GM21529 (cell line): ENCODE results near the gene RASSF5.
"Not testable (repeated sequence)": the region's sequence is repeated elsewhere in the genome, so short reads cannot be mapped to it uniquely, and the experiment has no call there.

Source experiments
- ATAC-seq: cut with Tn5 transposase; IDR thresholded peaks from one replicate; pipeline ENCODE4 v1.9.1; 2021; ENCODE audit not compliant: unreplicated experiment

The RASSF5 gene

GRCh38 chr1:206626396-206626795 lies 119.1 kb downstream of the RASSF5 start:
- ATAC-seq: not testable (repeated sequence)

- no peak for ATAC-seq
Measured at GRCh38 chr1:206628916-206629315, 121.6 kb downstream of the RASSF5 start.

- no peak for ATAC-seq
Measured at GRCh38 chr1:206631085-206631509, 123.8 kb downstream of the RASSF5 start.

- no peak for ATAC-seq
Measured at GRCh38 chr1:206633708-206634121, 126.4 kb downstream of the RASSF5 start.

GRCh38 chr1:206634365-206635079 lies 127.2 kb downstream of the RASSF5 start:
- no peak for ATAC-seq

- ATAC-seq: peak; percentile 88
Measured at GRCh38 chr1:206635080-206635977, 128.0 kb downstream of the RASSF5 start, which contains the start of gene DYRK3. TSS of gene DYRK3 (plus strand) at chr1:206635536. CDS start at chr1:206635704, 168 bp downstream.

GRCh38 chr1:206635978-206636345 lies 128.6 kb downstream of the RASSF5 start:
- peak; percentile 5 for ATAC-seq

GRCh38 chr1:206636671-206637070 lies 129.3 kb downstream of the RASSF5 start:
- no peak for ATAC-seq

GRCh38 chr1:206637605-206638004 lies 130.3 kb downstream of the RASSF5 start:
- no peak for ATAC-seq
